ENCODE data around the gene FAM76B.
"Not testable (repeated sequence)": the region's sequence is repeated elsewhere in the genome, so short reads cannot be mapped to it uniquely, and the experiment has no call there.

Gene FAM76B

DNA sequence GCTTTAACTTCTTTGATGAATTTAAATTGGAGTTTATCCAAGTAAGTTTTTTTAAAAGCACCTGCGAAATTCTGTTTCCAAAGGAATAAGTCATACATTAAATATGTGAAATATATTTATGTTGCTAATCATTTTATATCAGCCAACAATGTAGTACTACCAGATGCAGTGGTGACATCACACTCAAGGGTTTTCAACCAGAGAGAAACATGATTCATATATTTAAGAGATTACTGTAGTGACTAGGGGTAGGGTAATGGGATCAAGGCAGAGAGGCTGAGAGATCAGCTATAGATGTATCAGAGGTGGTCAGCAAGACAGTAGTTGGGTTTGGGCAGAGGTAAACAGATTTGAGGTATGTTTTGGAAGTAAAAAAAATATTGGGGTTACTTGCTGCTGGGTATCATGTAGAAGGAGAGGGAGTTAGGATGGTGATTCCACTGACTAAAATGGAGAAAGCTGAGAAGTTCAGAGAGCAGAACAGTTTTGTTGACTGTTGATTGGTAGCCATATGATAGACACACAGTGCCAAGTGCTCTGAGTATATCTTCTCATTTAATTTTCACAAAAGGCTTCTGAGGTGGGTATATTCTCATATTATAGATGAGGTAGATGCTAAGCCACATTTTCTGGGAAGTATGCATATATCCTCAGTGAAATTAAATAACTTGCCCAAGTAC is 40.1 kb upstream of the FAM76B start:
- DNase-seq (ENCODE audit: low read depth): no peak
- no peak for TF ChIP-seq CTCF (IDR thresholded peaks at IDR 0.05; ENCODE audit: low read depth, low read length, missing control alignments)
- no peak overlapping the region for H3K4me3 ChIP-seq (ENCODE audit: low read depth, low read length)

GRCh38 chr11:95827696-95828095 is 38.1 kb upstream of the FAM76B start:
- H3K4me3 ChIP-seq (ENCODE audit: low read depth, low read length): no peak overlapping the region
- no peak for DNase-seq (ENCODE audit: low read depth)
- no peak for TF ChIP-seq CTCF (IDR thresholded peaks at IDR 0.05; ENCODE audit: low read depth, low read length, missing control alignments)

GRCh38 chr11:95821640-95822039 is 32.1 kb upstream of the FAM76B start:
- no peak overlapping the region for H3K4me3 ChIP-seq (ENCODE audit: low read depth, low read length)
- no peak for TF ChIP-seq CTCF (IDR thresholded peaks at IDR 0.05; ENCODE audit: low read depth, low read length, missing control alignments)
- no peak for DNase-seq (ENCODE audit: low read depth)

DNA sequence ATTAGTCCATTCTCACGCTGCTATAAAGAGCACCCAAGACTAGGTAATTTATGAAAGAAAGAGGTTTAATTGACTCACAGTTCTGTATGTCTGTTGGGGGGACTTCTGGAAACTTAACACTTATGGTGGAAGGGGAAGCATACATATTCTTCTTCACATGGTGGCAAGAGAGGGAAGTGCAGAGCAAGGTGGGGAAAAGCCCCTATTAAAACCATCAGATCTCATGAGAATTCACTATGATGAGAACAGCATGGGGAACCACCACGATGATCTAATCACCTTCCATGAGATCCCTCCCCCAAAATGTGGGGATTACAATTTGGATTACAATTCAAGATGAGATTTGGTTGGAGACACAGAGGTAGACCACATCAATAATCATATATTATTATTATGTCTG is 26.5 kb upstream of the FAM76B start:
- no peak overlapping the region for H3K4me3 ChIP-seq (ENCODE audit: low read depth, low read length)
- DNase-seq (ENCODE audit: low read depth): no peak
- no peak for TF ChIP-seq CTCF (IDR thresholded peaks at IDR 0.05; ENCODE audit: low read depth, low read length, missing control alignments)

- not testable (repeated sequence) for H3K4me3 ChIP-seq (ENCODE audit: low read depth, low read length); DNase-seq (ENCODE audit: low read depth)
Observed at GRCh38 chr11:95811052-95811451, 21.5 kb upstream of the FAM76B start.

- not testable (repeated sequence) for DNase-seq (ENCODE audit: low read depth); H3K4me3 ChIP-seq (ENCODE audit: low read depth, low read length)
Observed at GRCh38 chr11:95806464-95806863, 16.9 kb upstream of the FAM76B start.

- no peak for DNase-seq (ENCODE audit: low read depth)
- H3K4me3 ChIP-seq (ENCODE audit: low read depth, low read length): no peak overlapping the region
- no peak for TF ChIP-seq CTCF (IDR thresholded peaks at IDR 0.05; ENCODE audit: low read depth, low read length, missing control alignments)
Observed at GRCh38 chr11:95805869-95806268, 16.3 kb upstream of the FAM76B start.

DNA sequence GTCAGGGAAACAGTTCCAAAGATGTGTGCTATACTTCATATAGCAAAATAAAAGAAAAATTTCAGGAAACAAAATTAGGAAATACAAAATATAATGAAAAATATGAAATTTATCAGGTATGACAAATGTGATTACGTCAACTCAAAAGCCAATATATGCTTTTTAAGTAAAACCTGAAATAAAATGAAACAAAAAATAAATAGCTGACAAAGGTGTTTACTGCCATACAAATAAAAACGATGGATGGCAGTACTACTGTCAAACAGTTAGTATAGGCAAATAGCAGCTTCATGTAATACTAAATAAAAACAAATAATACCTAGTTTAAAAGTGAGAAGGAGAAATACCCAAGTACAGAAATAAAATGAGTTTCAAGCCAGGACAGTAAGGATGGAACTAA is 14.4 kb upstream of the FAM76B start:
- TF ChIP-seq CTCF (IDR thresholded peaks at IDR 0.05; ENCODE audit: low read depth, low read length, missing control alignments): no peak

More for the DNA sequence above, 14.4 kb upstream of the FAM76B start:
- no peak for DNase-seq (ENCODE audit: low read depth)
- H3K4me3 ChIP-seq (ENCODE audit: low read depth, low read length): no peak overlapping the region
